K562 (cell line): ENCODE results near the gene HIPK2. TPM values are rescaled to one million over a fixed set of nuclear protein-coding genes. Genes with fewer than 3 reads are reported as not detected.

Experiments used
- BCOR ChIP-seq: fragments of 450-650 bp; IDR thresholded peaks from 2 replicates; pipeline ENCODE4 v1.6.1; 2016
- C11orf30 ChIP-seq: fragments of 450-650 bp; IDR thresholded peaks from 2 replicates; pipeline ENCODE4 v1.6.1; 2016; ENCODE audit warnings: low read depth, mild to moderate bottlenecking
- CCNT2 ChIP-seq: IDR thresholded peaks from 2 replicates; pipeline ENCODE4 v1.6.1; 2011; ENCODE audit warnings: borderline replicate concordance, low read depth, mild to moderate bottlenecking, moderate library complexity, mixed read lengths, low read length; ENCODE audit not compliant: insufficient read length; ENCODE audit errors: extremely low read depth
- ETV6 ChIP-seq, 3 experiments: fragments of 150-350 bp in 1 of 3; sonication (generic) in 1 of 3; formaldehyde crosslinking in 1 of 3; IDR thresholded peaks; 2 replicates each; pipeline versions ENCODE4 v1.6.1 to v1.8.0; 2014 to 2022; ENCODE audit warnings: borderline replicate concordance in 2 of 3, low read depth in 2 of 3, antibody characterized with exemption in 1 of 3, low read length in 1 of 3, mild to moderate bottlenecking in 1 of 3, missing genetic modification reagents in 1 of 3
- FOSL1 ChIP-seq: fragments of 200-800 bp; sonication (Bioruptor generic); conservative IDR thresholded peaks from 2 replicates; pipeline ENCODE4 v1.6.1; 2016; ENCODE audit warnings: missing genetic modification characterization, missing compliant biosample characterization
- KLF13 ChIP-seq: fragments of 450-650 bp; IDR thresholded peaks from 2 replicates; pipeline ENCODE4 v1.6.1; 2016; ENCODE audit warnings: missing genetic modification characterization, low read depth, mild to moderate bottlenecking, missing compliant biosample characterization, moderate library complexity, borderline replicate concordance
- MYC ChIP-seq, 2 experiments: fragments of 250-450 bp in 1 of 2; sonication (Bioruptor Pico) in 1 of 2; IDR thresholded peaks; 2 replicates each; pipeline versions ENCODE4 v1.5.1 to v1.6.1; 2012 to 2021; ENCODE audit warnings: low read depth in 2 of 2, borderline replicate concordance in 1 of 2, improper control_type of control experiment in 1 of 2, low read length in 1 of 2, mild to moderate bottlenecking in 1 of 2, moderate library complexity in 1 of 2
- OTX1 ChIP-seq: fragments of 450-650 bp; formaldehyde crosslinking; IDR thresholded peaks from 2 replicates; pipeline ENCODE4 v1.4.0; 2022; ENCODE audit warnings: mild to moderate bottlenecking
- SMAD3 ChIP-seq: fragments of 450-650 bp; formaldehyde crosslinking; conservative IDR thresholded peaks from 2 replicates; pipeline ENCODE4 v1.4.0; 2020; ENCODE audit warnings: mild to moderate bottlenecking
- SOX6 ChIP-seq: fragments of 450-650 bp; IDR thresholded peaks from 2 replicates; pipeline ENCODE4 v1.6.1; 2014; ENCODE audit warnings: mild to moderate bottlenecking
- SRSF9 ChIP-seq: fragments of 200-400 bp; formaldehyde crosslinking; IDR thresholded peaks from 2 replicates; pipeline ENCODE4 v1.6.1; 2017; ENCODE audit warnings: low read depth, low read length, borderline replicate concordance
- TEAD2 ChIP-seq: fragments of 450-650 bp; IDR thresholded peaks from 2 replicates; pipeline ENCODE4 v1.6.1; 2016; ENCODE audit warnings: missing genetic modification characterization, control low read depth, missing compliant biosample characterization
- WHSC1 ChIP-seq: IDR thresholded peaks from one replicate; pipeline ENCODE4 v1.6.1; 2012; ENCODE audit warnings: low read length, control low read depth, inconsistent platforms
- XRCC5 ChIP-seq: fragments of 200-400 bp; formaldehyde crosslinking; IDR thresholded peaks from 2 replicates; pipeline ENCODE4 v1.6.1; 2017; ENCODE audit warnings: low read depth, mild to moderate bottlenecking, low read length
- ZBTB17 ChIP-seq: fragments of 450-650 bp; formaldehyde crosslinking; IDR thresholded peaks from 2 replicates; pipeline ENCODE4 v1.4.0; 2020; ENCODE audit warnings: mild to moderate bottlenecking
- ZFP36 ChIP-seq: fragments of 150-350 bp; IDR thresholded peaks from 2 replicates; pipeline ENCODE4 v1.6.1; 2018; ENCODE audit warnings: low read length, low read depth; ENCODE audit not compliant: partially characterized antibody
- ZNF140 ChIP-seq: fragments of 250-450 bp; sonication (Bioruptor Pico); IDR thresholded peaks from 2 replicates; pipeline ENCODE4 v1.8.0; 2021; ENCODE audit warnings: moderate library complexity, mild to moderate bottlenecking, inconsistent platforms
- ZNF263 ChIP-seq: sonication (generic); formaldehyde crosslinking; IDR thresholded peaks from 2 replicates; pipeline ENCODE4 v1.8.0; 2022; ENCODE audit warnings: mild to moderate bottlenecking, missing genetic modification reagents, borderline replicate concordance
- ZNF717 ChIP-seq: fragments of 250-450 bp; sonication (Bioruptor Pico); IDR thresholded peaks from 2 replicates; pipeline ENCODE4 v1.5.0; 2021
- ZNF75A ChIP-seq: fragments of 450-650 bp; formaldehyde crosslinking; IDR thresholded peaks from 2 replicates; pipeline ENCODE4 v1.4.0; 2020; ENCODE audit warnings: mild to moderate bottlenecking
- ZNF76 ChIP-seq: fragments of 250-450 bp; sonication (Bioruptor Pico); IDR thresholded peaks from 2 replicates; pipeline ENCODE4 v1.4.0; 2020; ENCODE audit warnings: mild to moderate bottlenecking, moderate library complexity, borderline replicate concordance
- ZNF764 ChIP-seq: fragments of 250-450 bp; sonication (Bioruptor Pico); IDR thresholded peaks from 2 replicates; pipeline ENCODE4 v1.4.0; 2020; ENCODE audit warnings: low read depth, mild to moderate bottlenecking, moderate library complexity
- polyA plus RNA-seq, 8 experiments: library from polyadenylated mRNA; depleted of rRNA in 4 of 8; stranded (reverse) in 5 of 8; unstranded in 3 of 8; fragments of >200 nt; fragmentation: Nextera tagmentation in 2 of 8; fragmentation: Illumina TruSeq in 1 of 8; extraction: Ambion mirVana in 2 of 8; extraction: Trizol in 1 of 8; gene quantifications; 2 replicates each; pipeline versions ENCODE4 v1.2.1 to v1.2.3, GENCODE V29; 2011 to 2014; ENCODE audit warnings: inconsistent platforms in 1 of 8, missing spikeins in 1 of 8
- total RNA-seq, 7 experiments: library from RNA; depleted of rRNA in 6 of 7; stranded (reverse); fragments of >200 nt in 6 of 7; fragmentation: Illumina TruSeq in 2 of 7; extraction: Trizol in 2 of 7; gene quantifications; 2 replicates each; pipeline versions ENCODE4 v1.2.1 to v1.2.3, GENCODE V29; 2011 to 2021; ENCODE audit warnings: low replicate concordance in 1 of 7
- TF ChIP-seq, protein P1 (sequence below): fragments of 250-450 bp; sonication (Bioruptor Pico); IDR thresholded peaks from 2 replicates; pipeline ENCODE4 v1.4.0; 2020; ENCODE audit warnings: mild to moderate bottlenecking, moderate library complexity
- TF ChIP-seq, protein P2 (sequence below): sonication (generic); formaldehyde crosslinking; IDR thresholded peaks from 2 replicates; pipeline ENCODE4 v1.8.0; 2023; ENCODE audit warnings: mild to moderate bottlenecking, missing genetic modification reagents
- TF ChIP-seq, protein P3 (sequence below): conservative IDR thresholded peaks from 2 replicates; pipeline ENCODE4 v1.6.1; 2011; ENCODE audit warnings: low read depth, mild to moderate bottlenecking, low read length; ENCODE audit not compliant: control insufficient read depth

HIPK2 gene
- total and polyA plus RNA-seq, 9 of the 15 experiments (the other 6 are each of a cell fraction or from before 2014, with no cell fraction given), result 0.69 to 19.8 (median 5.1) TPM

DNA sequence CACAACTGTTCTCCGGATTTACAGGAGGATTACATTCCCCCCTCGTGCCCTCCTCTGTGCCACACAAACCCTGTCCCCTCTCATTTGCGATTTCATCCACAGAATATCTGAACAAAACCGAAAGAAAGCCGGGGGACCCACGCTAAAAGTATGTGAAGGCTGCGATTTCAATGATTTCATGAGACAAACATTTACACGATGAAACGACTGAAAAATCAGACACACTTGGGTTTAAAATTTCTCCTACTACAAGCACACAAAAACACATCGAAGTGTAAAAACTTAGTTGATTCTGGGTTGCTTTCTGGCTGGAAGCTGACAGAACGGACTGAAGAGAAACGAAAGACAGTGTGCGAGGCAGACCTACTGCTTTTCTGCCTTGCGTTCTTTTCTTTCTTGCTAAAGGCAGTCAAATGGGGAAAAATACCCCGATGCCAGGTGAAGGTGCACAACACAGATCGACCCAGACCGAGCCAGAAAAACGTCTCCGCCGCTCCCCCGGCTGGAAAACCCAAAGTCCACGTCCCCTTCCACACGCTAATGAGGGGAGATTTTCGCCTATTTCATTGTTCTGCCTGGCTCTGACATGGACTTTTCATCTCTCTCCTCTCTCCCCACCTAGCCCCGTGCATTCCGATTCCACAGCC lies 1.2 kb downstream of the HIPK2 start (continued):
- TF ChIP-seq ZFP36 (no peak), TEAD2 (tag) (no peak), FOSL1 (tag) (no peak), ZBTB17 (CRISPR knock-in tag) (peak; percentile 66; the same call in 1 of the 2 replicates), ETV6 (IDR thresholded peaks at IDR 0.05; ENCODE audit: borderline replicate concordance in 1 of 2, low read depth in 2 of 2, low read length in 1 of 2) (no peak), ETV6 (CRISPR knock-in tag; IDR thresholded peaks at IDR 0.05; ENCODE audit: borderline replicate concordance) (no peak), ZNF140 (CRISPR knock-in tag) (no peak), OTX1 (CRISPR knock-in tag) (0 out of 2 replicates have a peak, but pooled peaks have one; percentile 36), ZNF263 (CRISPR knock-in tag) (peak; percentile 56; the same call in 1 of the 2 replicates), ZNF717 (no peak), C11orf30 (no peak), XRCC5 (no peak), KLF13 (no peak), ZNF76 (no peak), SRSF9 (no peak), ZNF764 (CRISPR knock-in tag) (no peak), CCNT2 (no peak), SMAD3 (no peak), ZNF75A (no peak), BCOR (no peak), MYC (IDR thresholded peaks at IDR 0.05; ENCODE audit: low read depth, low read length) (0 out of 2 replicates have a peak, but pooled peaks have one; percentile 10), MYC (CRISPR knock-in tag; IDR thresholded peaks at IDR 0.05; ENCODE audit: borderline replicate concordance, low read depth) (no peak), SOX6 (no peak), WHSC1 (no peak)
- TF ChIP-seq, protein P1, sequence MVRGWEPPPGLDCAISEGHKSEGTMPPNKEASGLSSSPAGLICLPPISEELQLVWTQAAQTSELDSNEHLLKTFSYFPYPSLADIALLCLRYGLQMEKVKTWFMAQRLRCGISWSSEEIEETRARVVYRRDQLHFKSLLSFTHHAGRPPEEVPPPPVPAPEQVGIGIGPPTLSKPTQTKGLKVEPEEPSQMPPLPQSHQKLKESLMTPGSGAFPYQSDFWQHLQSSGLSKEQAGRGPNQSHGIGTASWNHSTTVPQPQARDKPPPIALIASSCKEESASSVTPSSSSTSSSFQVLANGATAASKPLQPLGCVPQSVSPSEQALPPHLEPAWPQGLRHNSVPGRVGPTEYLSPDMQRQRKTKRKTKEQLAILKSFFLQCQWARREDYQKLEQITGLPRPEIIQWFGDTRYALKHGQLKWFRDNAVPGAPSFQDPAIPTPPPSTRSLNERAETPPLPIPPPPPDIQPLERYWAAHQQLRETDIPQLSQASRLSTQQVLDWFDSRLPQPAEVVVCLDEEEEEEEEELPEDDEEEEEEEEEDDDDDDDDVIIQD (CRISPR knock-in tag), result no peak
- TF ChIP-seq, protein P2, sequence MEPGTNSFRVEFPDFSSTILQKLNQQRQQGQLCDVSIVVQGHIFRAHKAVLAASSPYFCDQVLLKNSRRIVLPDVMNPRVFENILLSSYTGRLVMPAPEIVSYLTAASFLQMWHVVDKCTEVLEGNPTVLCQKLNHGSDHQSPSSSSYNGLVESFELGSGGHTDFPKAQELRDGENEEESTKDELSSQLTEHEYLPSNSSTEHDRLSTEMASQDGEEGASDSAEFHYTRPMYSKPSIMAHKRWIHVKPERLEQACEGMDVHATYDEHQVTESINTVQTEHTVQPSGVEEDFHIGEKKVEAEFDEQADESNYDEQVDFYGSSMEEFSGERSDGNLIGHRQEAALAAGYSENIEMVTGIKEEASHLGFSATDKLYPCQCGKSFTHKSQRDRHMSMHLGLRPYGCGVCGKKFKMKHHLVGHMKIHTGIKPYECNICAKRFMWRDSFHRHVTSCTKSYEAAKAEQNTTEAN (CRISPR knock-in tag), result no peak
- TF ChIP-seq, protein P3, sequence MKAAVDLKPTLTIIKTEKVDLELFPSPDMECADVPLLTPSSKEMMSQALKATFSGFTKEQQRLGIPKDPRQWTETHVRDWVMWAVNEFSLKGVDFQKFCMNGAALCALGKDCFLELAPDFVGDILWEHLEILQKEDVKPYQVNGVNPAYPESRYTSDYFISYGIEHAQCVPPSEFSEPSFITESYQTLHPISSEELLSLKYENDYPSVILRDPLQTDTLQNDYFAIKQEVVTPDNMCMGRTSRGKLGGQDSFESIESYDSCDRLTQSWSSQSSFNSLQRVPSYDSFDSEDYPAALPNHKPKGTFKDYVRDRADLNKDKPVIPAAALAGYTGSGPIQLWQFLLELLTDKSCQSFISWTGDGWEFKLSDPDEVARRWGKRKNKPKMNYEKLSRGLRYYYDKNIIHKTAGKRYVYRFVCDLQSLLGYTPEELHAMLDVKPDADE, result no peak
